Hepatocyte (in vitro differentiated cells): ENCODE measurements around the gene ZNF576. TPM values are rescaled to one million over a fixed set of nuclear protein-coding genes. Genes with fewer than 3 reads are reported as not detected.

Experiments
- DNase-seq: peaks from one replicate; pipeline ENCODE4 v3.0.0-alpha.2; 2016; ENCODE audit warnings: low spot score
- H2AFZ ChIP-seq: fragments of 200-600 bp; sonication (generic); 2 replicates; pipeline ENCODE4 v1.6.0; 2016; ENCODE audit warnings: antibody characterized with exemption, mild to moderate bottlenecking
- H3K27ac ChIP-seq: fragments of 200-600 bp; sonication (generic); 2 replicates; pipeline ENCODE4 v1.5.1; 2016; ENCODE audit warnings: mild to moderate bottlenecking
- H3K27me3 ChIP-seq: fragments of 200-600 bp; sonication (generic); 2 replicates; pipeline ENCODE4 v1.6.1; 2016
- H3K36me3 ChIP-seq: fragments of 200-600 bp; sonication (generic); replicated peaks from 2 replicates; pipeline ENCODE4 v1.5.1; 2016; ENCODE audit warnings: low read depth; ENCODE audit not compliant: insufficient read depth
- H3K4me1 ChIP-seq: fragments of 200-600 bp; sonication (generic); 2 replicates; pipeline ENCODE4 v1.5.1; 2016; ENCODE audit warnings: mild to moderate bottlenecking, moderate library complexity; ENCODE audit not compliant: insufficient read depth
- H3K4me2 ChIP-seq: fragments of 200-600 bp; sonication (generic); 2 replicates; pipeline ENCODE4 v1.6.0; 2016
- H3K4me3 ChIP-seq: fragments of 200-600 bp; sonication (generic); 2 replicates; pipeline ENCODE4 v1.5.1; 2016; ENCODE audit warnings: mild to moderate bottlenecking
- H3K79me2 ChIP-seq: fragments of 200-600 bp; sonication (generic); 2 replicates; pipeline ENCODE4 v1.6.0; 2017; ENCODE audit warnings: mild to moderate bottlenecking
- H3K9me2 ChIP-seq: fragments of 200-600 bp; sonication (generic); replicated peaks from 2 replicates; pipeline ENCODE4 v1.6.0; 2017; ENCODE audit warnings: mild to moderate bottlenecking; ENCODE audit not compliant: insufficient read depth
- H3K9me3 ChIP-seq: fragments of 200-600 bp; sonication (generic); 2 replicates; pipeline ENCODE4 v1.5.1; 2016; ENCODE audit warnings: low read depth, mild to moderate bottlenecking
- H4K20me1 ChIP-seq: fragments of 200-600 bp; sonication (generic); 2 replicates; pipeline ENCODE4 v1.6.0; 2016; ENCODE audit warnings: mild to moderate bottlenecking; ENCODE audit not compliant: insufficient read depth, poor library complexity, severe bottlenecking
- CTCF ChIP-seq: fragments of 200-600 bp; sonication (generic); IDR thresholded peaks from 2 replicates; pipeline ENCODE4 v1.5.1; 2016; ENCODE audit warnings: antibody characterized with exemption, mild to moderate bottlenecking; ENCODE audit not compliant: poor library complexity
- EZH2 ChIP-seq: fragments of 200-600 bp; sonication (generic); IDR thresholded peaks from 2 replicates; pipeline ENCODE4 v1.6.1; 2016; ENCODE audit warnings: antibody characterized with exemption, mild to moderate bottlenecking, borderline replicate concordance
- EZH2phosphoT487 ChIP-seq: fragments of 200-600 bp; sonication (generic); IDR thresholded peaks from one replicate; pipeline ENCODE4 v1.6.1; 2018; ENCODE audit warnings: antibody characterized with exemption, mild to moderate bottlenecking, low read depth, moderate library complexity; ENCODE audit not compliant: unreplicated experiment, severe bottlenecking
- WGBS: methylation state at CpG from one replicate; pipeline ENCODE4 v1.1.6; 2016; ENCODE audit warnings: low lambda C conversion rate; ENCODE audit errors: missing lambda C conversion rate; 5-methylcytosine and 5-hydroxymethylcytosine counted together
- polyA plus RNA-seq: library from polyadenylated mRNA; unstranded; fragments of >200 nt; fragmentation: Nextera tagmentation; extraction: Ambion mirVana; gene quantifications from 2 replicates; pipeline ENCODE4 v1.2.1, GENCODE V29; 2016
- total RNA-seq: library from RNA; depleted of rRNA; stranded (reverse); fragments of >200 nt; gene quantifications from 2 replicates; pipeline ENCODE4 v1.2.3, GENCODE V29; 2014

Gene ZNF576
- total and polyA plus RNA-seq, 2 experiments from 2014 or later = 16.1 to 16.2 TPM

DNA sequence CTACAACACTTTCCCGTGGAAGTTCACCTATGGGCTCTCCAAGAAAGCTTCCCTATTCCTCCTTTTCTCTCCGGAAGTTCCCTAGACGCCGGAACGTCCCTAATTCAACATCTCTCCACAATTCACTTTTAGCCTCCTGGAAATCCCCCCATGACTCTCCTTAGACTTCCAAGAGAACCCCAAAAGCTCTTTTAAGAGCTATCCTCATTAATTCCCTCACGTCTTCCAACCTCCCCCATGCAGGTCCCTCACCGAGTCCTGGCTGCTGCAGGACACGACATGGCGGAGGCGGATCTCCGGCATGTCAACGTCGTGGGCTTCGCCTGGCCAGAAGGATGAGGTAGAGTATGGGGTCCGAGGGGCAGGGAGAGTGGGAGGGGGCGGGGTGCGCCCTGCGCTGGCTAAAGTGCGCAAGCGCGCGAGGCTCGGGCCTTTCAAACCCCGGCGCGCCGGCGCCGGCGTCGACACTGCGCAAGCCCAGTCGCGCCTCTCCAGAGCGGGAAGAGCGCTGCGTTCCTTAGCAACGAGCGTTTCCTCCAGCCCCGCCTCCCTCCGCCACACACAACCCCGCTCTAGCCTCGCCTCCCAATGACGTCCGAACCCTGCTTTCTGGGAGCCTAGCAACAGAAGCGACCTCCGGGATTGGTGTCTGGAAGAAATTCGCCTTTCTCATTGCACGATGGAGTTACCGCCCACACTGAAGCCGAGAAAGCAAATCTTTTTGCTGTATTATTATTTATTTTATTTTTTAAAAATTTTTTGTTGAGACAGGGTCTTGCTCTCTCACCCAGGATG is 21.0 kb upstream of the ZNF576 start, which contains the start of the genes PINLYP and XRCC1:
TSS of gene PINLYP (plus strand) at position 646 of the 795 bp plus-strand sequence. CDS start 1,391 bp downstream, outside the sequence.
TSS of gene XRCC1 (minus strand) at position 372 of the 795 bp plus-strand sequence. CDS start at position 303, 69 bp downstream.
- no peaks in the 10 kb centered on the region for H4K20me1 ChIP-seq
- TF ChIP-seq EZH2 (no peak), EZH2phosphoT487 (no peak), CTCF (no peak)
- H3K36me3 ChIP-seq = no peaks in the 10 kb centered on the region
- no peaks in the 10 kb centered on the region for H3K9me2 ChIP-seq
- H3K27ac ChIP-seq = peak within 1 kb of the TSS; percentile 83
- peaks cover 10% of the 10 kb centered on the region for H3K4me1 ChIP-seq
- under 1% methylated on average over 51 of the region's 51 CpGs for WGBS
- H3K27me3 ChIP-seq = no peaks in the 10 kb centered on the region
- peak within 1 kb of the TSS; percentile 75 for H3K4me2 ChIP-seq
- H3K4me3 ChIP-seq = peak within 1 kb of the TSS; percentile 50
- peak; percentile 99 for DNase-seq
- H2AFZ ChIP-seq = peak within 1 kb of the TSS; percentile 84
- H3K79me2 ChIP-seq = peaks cover 31% of the 10 kb centered on the region
- no peaks in the 10 kb centered on the region for H3K9me3 ChIP-seq

GRCh38 chr19:43575955-43576878 is 20.2 kb upstream of the ZNF576 start:
- DNase-seq = no peak
- H3K79me2 ChIP-seq = peaks cover 25% of the 10 kb centered on the region
- peak overlapping the region; percentile 71 for H3K27ac ChIP-seq
- H2AFZ ChIP-seq = peak overlapping the region; percentile 73
- H3K36me3 ChIP-seq = no peaks in the 10 kb centered on the region
- H3K27me3 ChIP-seq = no peaks in the 10 kb centered on the region
- no peaks in the 10 kb centered on the region for H4K20me1 ChIP-seq
- TF ChIP-seq EZH2 (no peak), CTCF (no peak), EZH2phosphoT487 (no peak)
- H3K4me3 ChIP-seq = peak overlapping the region; percentile 0
- peaks cover 15% of the 10 kb centered on the region for H3K4me1 ChIP-seq
- no peaks in the 10 kb centered on the region for H3K9me2 ChIP-seq
- H3K4me2 ChIP-seq = peak overlapping the region; percentile 75
- no peaks in the 10 kb centered on the region for H3K9me3 ChIP-seq
- WGBS = 84% methylated on average over 37 of the region's 37 CpGs

DNA sequence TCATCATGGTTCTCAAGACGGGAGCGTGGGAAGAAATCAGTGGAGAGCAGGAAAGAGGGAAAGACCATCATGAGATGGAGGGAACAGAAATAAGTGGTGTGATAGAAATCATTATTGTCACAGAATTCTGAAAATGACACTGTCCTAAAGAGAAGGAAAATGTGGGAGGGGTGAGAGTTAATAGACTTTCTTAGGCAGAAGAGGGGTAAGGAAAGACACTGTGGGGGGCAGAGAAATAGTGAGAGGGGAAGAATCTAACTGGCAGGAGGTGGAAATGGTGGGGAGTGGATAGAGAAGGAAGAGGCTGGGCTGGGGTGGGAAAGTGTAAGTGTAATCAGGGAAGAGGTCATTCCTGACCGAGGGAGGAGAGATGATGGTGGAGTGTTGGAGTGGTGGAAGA is 17.6 kb upstream of the ZNF576 start:
- H3K4me2 ChIP-seq = no peak overlapping the region
- no peak for TF ChIP-seq EZH2phosphoT487
- no peak for TF ChIP-seq EZH2
- no peak for TF ChIP-seq CTCF
- H3K27me3 ChIP-seq = no peaks in the 10 kb centered on the region
- 91% methylated on average over 3 of the region's 3 CpGs for WGBS
- no peak overlapping the region for H3K27ac ChIP-seq
- peaks cover 12% of the 10 kb centered on the region for H3K79me2 ChIP-seq
- H4K20me1 ChIP-seq = no peaks in the 10 kb centered on the region
- H3K9me2 ChIP-seq = no peaks in the 10 kb centered on the region
- H3K4me1 ChIP-seq = peaks cover 15% of the 10 kb centered on the region
- no peak overlapping the region for H2AFZ ChIP-seq
- no peaks in the 10 kb centered on the region for H3K36me3 ChIP-seq
- no peak for DNase-seq
- no peaks in the 10 kb centered on the region for H3K9me3 ChIP-seq
- no peak overlapping the region for H3K4me3 ChIP-seq
